Nucleus accumbens (tissue), 56 donors: ENCODE measurements around the gene DLG1.
"Not testable (repeated sequence)": the region's sequence is repeated elsewhere in the genome, so short reads cannot be mapped to it uniquely, and the experiment has no call there.

ENCODE experiments used
- DNase-seq, 56 donors: peaks; one replicate each; lab custom pipeline; 2025; lab: John Stamatoyannopoulos, UW

DLG1 gene

DNA sequence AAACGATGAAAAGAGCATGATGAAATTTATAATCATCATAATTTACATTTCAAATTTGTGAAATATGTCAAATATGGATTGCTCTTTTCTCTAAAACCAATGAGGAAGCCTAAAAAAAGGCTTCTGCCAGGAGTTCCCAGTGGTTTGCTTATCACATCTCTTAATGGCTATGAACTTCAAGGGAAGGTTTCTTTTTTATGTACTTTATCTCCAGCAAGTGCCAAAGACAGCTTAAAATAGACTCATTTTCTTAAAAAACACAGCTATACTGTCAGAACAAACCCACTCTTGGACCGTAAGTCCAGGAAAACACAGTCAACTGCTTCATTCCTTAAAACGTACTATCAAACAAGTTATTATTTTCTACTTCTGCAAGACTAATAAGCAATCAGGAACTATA lies 80.2 kb downstream of the DLG1 start:
- DNase-seq = no peak

DNA sequence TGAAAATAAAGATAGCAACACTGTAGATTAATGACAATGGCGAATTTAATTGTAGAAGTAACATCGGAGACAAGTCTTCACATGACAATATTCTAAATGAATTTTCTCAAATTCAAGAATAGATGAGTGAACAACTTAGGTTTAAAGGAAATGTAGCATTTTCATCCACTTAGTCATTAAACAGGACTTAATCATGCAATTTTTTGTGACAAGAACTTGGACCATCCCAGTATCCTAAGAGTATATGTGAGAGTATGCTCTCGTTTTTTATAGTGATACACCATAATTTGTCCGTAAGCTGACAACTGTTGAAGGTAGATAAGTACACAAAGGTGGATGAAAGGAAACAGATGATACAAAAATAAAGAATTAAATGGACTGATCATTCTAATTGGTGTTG lies 81.5 kb downstream of the DLG1 start:
- no peak for DNase-seq

DNA sequence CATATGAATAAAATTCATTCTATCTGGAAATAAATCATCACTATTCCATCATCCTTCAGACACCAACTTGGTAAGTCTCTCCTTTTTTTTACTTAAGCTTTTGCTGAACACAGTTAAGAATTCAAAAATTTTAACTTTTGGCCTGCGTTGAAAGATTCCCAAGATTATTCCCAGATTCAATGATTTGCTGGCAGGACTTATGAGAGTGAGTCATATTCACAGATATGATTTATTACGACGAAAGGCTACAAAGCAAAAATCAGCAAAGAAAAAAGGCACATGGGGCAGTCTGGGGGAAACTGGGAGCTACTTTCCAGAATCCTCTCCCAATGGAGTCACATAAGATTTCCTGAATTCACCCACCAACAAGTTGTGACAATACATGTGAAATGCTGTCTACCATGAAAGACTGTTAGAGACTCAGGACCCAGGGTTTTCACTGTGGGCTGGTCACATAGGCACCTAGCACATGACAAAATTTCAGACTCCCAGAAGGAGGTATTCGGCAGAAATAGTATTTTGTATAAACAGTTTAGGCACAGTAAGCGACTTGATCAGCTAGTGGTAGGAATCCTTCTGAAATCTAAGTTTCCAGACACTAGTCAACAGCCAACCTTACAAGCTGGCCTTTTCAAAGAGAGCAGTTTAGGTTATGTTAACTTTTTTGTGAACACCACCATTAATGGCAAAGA lies 82.1 kb downstream of the DLG1 start:
- DNase-seq = no peak

DNA sequence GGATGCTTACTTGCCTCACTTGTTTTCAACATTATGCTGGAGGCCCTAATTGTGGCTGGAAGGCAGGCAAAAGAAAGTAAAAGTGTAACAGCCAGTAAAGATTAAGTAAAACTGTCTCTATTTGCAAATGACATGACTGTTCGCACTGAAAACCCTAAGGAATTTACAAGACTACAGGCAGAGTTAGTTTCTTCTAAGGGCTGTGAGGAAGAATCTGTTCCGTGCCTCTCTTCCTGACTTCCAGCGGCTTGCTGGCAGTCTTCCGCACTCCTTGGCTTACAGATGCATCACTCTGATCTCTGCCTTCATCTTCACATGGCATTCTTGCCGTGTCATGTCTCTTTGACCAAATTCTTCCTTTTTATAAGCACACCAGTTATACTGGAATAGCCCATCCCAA lies 86.1 kb downstream of the DLG1 start:
- no peak for DNase-seq

DNA sequence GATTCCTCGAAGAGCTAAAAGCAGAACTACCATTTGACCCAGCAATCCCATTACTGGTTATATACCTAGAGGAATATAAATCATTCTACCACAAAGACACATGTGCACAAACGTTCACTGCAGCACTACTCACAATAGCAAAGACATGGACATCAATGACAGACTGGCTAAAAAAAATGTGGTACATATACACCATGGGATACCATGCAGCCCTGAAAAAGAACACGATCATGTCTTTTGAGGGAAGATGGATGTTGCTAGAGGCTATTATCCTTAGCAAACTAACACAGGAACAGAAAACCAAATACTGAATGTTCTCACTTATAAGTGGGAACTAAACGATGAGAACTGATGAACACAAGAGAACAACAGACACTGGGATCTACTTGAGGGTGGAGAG lies 86.7 kb downstream of the DLG1 start:
- DNase-seq = not testable (repeated sequence)

DNA sequence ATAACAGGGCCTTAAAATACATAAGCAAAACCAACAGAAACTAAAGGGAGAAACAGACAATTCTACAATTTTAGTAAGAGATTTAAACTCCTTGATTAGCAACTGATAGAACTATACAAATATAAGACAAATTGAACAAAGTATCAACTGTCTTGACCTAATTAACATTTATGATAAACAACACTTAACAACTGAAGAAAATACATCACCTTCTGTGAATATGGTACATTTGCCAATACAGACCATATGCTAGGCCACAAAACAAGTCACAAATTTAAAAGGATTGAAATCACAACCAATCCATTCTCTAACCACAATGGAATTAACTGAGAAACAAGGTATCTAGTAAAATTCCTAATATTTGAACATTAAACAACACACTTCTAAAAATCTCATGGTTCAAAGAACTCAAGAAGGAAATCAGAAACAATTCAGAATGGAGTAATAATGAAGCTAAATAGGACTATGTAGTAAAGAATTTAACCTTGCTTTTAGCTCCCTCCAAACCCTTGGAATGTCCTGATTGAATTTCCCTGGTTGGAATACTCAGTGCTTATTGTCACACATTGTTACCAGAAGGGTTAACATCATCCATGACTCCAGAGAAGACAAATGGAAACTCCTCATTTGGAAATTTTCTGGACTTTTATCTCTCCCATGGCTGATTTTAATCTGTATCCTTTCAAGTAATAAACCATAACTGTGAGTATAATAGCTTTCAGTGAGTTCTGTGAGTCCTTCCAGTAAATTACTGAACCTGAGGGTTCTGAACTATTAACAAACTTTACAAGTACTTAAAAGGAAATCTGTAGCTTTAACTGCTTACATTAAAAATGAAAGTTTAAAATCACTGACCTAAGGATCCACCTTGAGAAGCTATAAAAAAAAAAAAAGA lies 88.8 kb downstream of the DLG1 start:
- no peak for DNase-seq

DNA sequence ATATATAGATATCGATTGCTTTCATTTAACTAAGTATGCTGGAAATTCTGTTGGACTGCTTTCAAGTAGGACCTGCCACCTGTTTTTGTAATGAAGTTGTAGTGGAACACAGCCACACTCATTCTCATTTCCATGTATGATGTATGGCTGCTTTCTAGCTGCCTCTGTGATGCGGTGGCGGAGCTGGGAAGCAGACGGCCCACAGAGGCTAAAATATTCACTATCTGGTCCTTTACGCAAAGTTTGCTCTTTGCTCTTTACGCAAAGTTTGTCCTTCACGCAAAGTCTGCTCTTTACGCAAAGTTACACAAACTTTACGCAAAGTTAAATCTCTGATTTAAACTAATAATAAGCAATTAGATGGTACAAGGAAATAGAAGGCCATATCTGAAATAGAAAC lies 91.5 kb downstream of the DLG1 start:
- DNase-seq = no peak

DNA sequence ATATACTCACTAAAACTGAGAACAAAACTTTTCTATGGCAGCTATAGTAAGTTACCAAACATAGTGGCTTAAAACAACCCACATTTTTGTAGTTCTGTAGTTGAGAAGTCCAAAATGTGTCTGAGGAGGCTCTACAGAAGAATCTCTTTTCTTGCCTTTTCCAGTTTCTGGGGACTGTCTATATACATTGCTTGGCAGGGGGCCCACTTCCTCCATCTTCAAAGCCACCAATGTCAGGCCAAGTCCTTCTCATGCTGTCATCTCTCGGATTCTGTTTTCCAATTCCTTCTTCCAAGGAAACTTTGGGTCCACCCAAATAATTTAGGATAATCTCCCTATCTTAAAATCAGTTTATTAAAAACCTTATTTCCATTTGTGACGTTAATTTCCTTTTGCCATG lies 92.7 kb downstream of the DLG1 start:
- no peak for DNase-seq

DNA sequence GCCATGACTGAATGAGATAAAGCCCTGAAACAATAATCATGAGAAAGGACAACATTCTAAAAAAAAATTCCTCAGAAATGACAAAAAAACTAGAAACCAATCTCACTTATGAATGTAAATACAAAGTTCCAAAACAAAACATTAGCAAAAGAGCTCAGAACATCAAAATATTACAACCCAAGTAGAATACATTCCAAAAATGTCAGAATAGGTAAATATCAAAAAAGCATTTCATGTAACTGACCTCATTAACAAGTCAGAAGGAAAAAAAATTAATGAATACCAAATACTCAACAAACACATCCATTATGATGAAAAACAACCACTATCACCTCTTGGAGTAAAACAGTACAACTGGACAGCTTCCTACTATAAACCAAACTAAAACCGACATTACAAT lies 93.1 kb downstream of the DLG1 start:
- no peak for DNase-seq

DNA sequence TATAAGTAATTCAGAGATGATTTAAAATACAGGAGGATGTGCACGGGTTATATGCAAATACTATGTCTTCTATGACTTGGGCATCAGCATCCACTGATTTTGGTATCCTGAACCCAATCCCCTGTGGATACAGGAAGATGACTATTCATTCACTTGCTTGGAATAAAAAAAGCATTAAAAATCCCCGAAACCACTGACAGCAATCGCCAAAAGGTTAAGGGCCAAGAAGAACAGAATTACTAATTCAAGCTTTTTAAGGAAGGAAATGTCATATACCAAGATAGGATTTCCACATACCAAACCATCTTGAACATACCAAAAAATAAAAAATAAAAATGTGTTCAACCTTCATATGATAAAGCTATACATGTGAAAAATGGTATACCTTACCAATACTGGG lies 93.7 kb downstream of the DLG1 start:
- DNase-seq = no peak

DNA sequence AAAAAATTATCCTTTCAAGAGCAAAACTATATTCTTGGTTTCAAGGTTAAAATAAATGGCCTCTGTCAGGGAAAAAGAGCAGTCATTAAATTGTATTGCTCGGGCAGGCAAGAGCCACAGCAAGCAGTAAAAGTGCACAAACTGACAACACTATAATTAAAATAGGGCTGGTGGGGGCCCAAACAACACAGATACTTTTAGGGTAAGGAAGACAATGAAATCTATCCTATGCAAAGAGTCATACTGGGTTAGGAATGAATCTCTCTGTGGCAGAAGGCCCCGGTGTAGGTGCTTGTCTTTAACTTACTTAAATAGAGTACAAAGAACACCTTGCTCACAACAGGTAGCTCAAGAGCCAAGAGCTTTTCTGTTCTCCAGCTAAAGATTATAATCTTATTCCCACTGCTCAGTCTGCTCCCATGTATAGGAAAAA lies 94.7 kb downstream of the DLG1 start:
- no peak for DNase-seq

DNA sequence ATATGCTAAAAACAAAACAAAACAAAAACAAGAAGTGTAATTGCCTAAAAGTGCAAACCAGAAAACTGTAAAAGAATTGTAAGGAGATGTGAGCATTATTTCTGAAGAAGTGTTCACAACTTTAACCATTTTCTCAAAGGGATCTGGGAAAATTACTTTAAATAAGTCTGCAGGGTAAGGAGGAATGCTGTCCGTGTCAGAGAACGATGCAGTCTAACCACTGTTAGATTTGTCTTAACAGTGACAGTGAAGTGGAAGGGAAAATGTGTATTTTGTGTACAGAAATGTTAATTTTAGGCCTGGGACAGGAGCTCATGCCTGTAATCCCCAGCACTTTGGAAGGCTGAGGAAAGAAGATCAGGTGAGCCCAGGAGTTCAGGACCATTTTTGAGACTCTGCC lies 95.7 kb downstream of the DLG1 start:
- DNase-seq = no peak

DNA sequence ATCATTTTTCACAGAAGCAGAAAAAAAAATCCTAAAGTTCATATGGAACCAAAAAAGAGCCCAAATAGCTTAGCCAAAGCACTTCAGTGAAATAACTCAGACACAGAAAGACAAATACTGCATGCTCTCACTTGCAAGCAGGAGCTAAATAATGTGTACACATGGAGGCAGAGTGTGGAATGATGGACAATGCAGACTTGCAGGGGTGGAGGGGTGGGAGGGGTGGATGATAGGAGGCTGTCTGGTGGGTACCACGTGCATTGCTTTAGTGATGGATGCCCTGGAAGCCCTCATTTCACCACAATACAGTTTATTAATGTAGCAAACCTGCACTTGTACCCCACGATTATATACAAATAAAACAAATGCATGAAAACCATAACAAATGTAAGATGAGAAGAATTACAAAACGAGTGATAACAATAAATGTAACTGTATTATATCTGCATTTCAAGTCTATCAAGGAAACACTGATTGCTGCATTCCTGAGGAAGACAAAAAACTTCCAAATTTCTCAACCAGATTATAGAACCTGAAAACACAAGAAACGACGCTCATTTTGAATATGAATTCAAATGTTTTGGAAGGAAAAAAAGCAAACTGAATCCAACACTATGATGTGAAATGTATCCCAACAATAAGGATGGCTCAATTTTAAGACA lies 96.5 kb downstream of the DLG1 start:
- no peak for DNase-seq

DNA sequence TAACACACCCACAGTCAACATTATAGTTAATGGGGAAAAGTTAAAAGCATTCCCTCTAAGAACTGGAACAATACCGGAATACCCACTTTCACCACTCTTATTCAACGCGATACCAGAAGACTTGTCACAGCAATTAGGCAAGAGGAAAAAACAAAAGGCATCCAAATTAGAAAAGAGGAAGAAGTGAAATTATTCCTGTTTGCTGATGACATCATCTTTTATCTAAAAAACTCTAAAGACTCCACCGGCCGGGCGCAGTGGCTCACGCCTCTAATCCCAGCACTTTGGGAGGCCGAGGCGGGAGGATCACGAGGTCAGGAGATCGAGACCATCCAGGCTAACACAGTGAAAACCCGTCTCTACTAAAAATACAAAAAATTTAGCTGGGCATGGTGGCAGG lies 97.6 kb downstream of the DLG1 start:
- not testable (repeated sequence) for DNase-seq

DNA sequence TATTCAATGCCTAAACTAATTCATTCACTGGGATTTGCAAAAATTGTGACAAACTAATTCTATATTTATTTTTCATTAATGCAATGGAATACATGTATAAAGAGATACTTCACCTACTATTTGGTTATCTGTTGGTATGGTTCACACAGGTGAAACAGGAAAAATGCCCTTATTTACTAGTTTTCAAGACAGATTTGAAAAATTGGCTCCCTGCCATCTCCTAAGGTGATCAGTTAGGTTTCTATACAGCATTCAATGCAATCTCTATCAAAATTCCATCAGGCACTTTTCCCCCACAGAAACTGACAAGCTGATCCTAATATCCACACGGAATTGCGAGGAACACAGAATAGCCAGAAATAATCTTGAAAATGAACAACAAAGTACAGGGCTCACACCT lies 101.1 kb downstream of the DLG1 start:
- DNase-seq = no peak

DNA sequence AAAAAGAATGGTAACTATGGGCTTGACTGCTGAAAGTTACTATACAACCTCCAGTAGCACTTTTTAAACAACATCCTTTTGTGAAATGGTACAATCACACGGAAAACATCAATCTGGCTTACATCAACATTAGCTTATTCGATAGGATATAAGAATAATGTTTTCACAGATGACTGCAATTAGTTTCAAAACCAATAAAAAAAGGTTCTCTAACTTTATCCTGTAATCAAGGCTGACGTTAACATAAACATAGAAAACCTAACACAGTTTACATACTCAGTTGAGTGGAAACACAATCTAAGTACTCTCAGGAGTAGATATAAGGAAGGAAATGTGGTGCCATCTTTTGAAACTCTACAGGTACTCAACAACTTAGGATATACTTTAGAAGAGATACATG lies 102.2 kb downstream of the DLG1 start:
- DNase-seq = no peak

DNA sequence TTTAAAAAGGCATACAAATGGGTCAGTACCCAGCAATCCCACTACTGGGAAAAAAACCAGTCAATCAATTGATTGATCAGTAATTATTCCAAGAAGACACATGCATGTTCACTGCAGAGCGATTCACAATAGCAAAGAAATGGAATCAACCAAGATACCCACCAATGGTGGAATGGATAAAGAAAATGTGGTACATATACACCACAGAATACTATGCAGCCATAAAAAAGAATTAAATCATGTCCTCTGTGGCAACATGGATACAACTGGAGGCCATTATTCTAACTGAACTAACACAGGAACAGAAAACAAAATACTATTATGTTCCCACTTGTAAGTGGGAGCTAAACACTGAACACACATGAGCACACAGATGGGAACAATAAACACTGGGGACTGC lies 103.1 kb downstream of the DLG1 start:
- no peak for DNase-seq

DNA sequence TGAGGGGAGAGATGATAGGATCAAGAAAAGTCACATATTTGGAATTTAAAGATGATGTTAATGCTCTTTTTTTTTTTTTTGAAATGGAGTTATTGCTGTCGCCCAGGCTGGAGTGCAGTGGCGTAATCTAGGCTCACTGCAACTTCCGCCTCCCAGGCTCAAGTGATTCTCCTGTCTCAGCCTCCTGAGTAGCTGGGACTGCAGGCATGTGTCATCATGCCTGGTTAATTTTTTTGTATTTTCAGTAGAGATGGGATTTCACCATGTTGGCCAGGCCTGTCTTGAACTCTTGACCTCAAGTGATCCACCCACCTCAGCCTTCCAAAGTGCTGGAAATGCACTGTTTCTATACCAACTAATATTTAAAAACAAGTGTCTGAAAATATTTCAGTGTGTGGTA lies 104.7 kb downstream of the DLG1 start:
- DNase-seq = not testable (repeated sequence)

DNA sequence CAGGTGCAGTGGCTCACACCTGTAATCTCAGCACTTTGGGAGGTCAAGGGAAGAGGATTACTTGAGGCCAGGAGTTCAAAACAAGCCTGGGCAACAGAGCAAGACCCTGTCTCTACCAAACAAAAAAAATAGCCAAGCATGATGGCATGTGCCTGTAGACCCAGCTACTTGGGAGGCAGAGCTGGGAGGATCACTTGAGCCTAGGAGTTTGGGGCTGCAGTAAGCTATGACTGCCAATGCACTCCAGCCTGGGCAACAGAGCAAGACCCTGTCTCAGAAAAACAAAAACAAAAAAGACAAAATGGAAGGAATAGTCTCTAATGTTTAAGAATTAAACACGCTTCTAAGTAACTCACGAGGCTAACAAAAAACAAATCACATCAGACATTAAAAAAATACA lies 106.5 kb downstream of the DLG1 start:
- DNase-seq = no peak

DNA sequence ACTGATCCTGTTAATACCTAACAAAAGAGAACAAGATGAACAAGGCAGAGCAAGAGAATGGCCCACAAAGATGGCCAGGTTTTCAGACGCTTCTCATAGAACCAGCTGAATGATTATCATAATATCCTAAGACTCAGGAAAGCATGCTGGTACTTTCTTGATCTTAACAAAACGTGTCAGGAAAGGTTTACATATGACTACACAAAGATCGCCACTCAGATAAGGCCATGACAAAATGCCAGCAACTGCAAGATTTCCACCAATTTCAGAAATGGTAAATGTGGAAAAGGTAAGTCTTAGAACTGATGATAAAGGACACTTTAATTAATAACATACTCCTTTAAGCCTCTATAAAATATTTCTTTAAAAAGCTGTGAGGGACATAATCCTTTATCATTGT lies 108.8 kb downstream of the DLG1 start:
- DNase-seq = no peak

DNA sequence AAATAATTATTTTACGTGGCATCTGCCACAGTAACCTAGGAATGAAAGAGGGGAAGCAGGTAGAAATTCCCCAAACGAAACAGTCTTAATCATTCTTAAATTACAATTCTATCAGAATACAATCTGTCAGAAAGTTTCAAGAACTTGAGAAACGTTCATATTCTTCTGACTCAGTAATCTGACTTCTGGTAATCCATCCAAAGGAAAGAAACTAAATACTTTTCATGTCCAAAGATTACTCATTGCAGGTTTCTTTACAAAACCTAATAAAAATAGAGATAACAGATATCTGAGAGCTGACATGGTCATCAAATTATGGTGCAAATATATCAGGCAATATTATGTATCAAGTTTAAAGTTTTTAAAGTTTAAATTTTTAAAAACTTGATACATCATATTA lies 109.4 kb downstream of the DLG1 start:
- DNase-seq = no peak
